ENCODE measurements around the gene INF2. TPM values are rescaled to one million over a fixed set of nuclear protein-coding genes. Genes with fewer than 3 reads are reported as not detected.

Gene INF2
- total and polyA plus RNA-seq, 2 donors (not counting 3 experiments of a cell fraction or from before 2014, with no cell fraction given): 55.3 to 124 TPM

DNA sequence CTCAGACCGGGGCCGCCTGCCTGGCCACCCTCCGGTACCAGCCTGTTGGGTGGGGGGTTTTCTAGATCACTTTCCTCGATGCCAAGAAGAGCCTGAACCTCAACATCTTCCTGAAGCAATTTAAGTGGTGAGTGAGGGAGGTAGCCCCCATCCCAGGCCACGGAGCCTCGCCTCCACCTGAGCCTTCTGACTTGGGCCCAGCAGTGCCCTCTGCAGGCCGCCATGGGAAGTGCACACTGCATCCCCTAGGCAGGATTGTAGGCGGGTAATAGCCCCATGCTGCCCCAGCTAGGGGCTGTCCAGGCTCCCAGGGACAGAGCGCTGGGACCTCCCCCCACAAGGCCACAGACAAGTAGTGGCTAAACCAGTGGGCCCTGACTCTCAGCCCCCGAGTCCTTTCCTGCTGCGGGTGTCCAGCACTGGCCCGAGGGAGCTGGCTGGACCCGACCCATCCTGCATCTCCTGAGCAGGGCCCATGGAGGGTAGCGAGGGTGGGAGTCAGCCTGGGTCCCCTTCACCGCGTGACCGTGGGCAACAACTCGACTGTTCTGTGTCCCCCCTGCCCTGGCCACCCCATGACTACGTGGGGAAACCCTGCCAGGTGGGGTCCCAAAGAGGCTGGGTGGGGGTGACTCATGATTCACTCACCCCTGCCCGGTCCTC is 19.3 kb downstream of the INF2 start:
- no peaks in the 10 kb centered on the region for H4K20me1 ChIP-seq (replicated peaks; ENCODE audit: control insufficient read depth, extremely low read depth, insufficient read depth, low read length)
- no peak overlapping the region for H2AFZ ChIP-seq (ENCODE audit: low read depth, low read length)
- no TSS peak for BruUV-seq (replicated peaks)
- no peak overlapping the region for H3K4me2 ChIP-seq (ENCODE audit: insufficient read depth, low read length)
- H3K4me1 ChIP-seq (ENCODE audit: control insufficient read depth, extremely low read depth, insufficient read depth, low read length): no peaks in the 10 kb centered on the region
- H3K9me1 ChIP-seq (replicated peaks; ENCODE audit: control insufficient read depth, extremely low read depth, insufficient read depth, low read length): no peaks in the 10 kb centered on the region
- peaks cover 11 to 36% of the 10 kb centered on the region in 2 experiments for H3K36me3 ChIP-seq (ENCODE audit: control insufficient read depth in 2 of 2, extremely low read depth in 1 of 2, insufficient read depth in 2 of 2, low read length in 2 of 2)
- H3K27ac ChIP-seq (ENCODE audit: insufficient read depth, low read depth, low read length): no peak overlapping the region
- no peaks in the 10 kb centered on the region for H3K79me2 ChIP-seq (ENCODE audit: control insufficient read depth, insufficient read depth, low read length)
- intact Hi-C loops (cut with micrococcal nuclease): loop anchor here (1.0 kb wide), 2 partner anchors 43 to 58 kb away; no protein-coding TSS in a partner anchor
- no peak overlapping the region for H3K4me3 ChIP-seq (replicated peaks in 1 of 3; ENCODE audit: insufficient read depth in 1 of 3, low read depth in 1 of 3, low read length in 3 of 3)
- FAIRE-seq: peak; percentile 68
- no peaks in the 10 kb centered on the region for H3K27me3 ChIP-seq (ENCODE audit: control insufficient read depth in 2 of 2, insufficient read depth in 2 of 2, low read length in 2 of 2)
- ChIA-PET CTCF (interaction anchor here (0.7 to 2.0 kb wide), 15 partner anchors 11 to 61 kb away, joined by 3 to 30 read pairs (median 4); no protein-coding TSS in a partner anchor), POLR2A (no interaction called here)
- H3K9ac ChIP-seq (replicated peaks; ENCODE audit: extremely low read depth, insufficient read depth, low read length): no peak overlapping the region
- TF ChIP-seq POLR2AphosphoS5 (IDR thresholded peaks at IDR 0.05; ENCODE audit: insufficient read depth, low read depth, low read length): peak; percentile 9
- TF ChIP-seq JUN (IDR thresholded peaks at IDR 0.05; ENCODE audit: borderline replicate concordance, insufficient read depth, insufficient read length, low read depth): no peak
- TF ChIP-seq, protein P1, sequence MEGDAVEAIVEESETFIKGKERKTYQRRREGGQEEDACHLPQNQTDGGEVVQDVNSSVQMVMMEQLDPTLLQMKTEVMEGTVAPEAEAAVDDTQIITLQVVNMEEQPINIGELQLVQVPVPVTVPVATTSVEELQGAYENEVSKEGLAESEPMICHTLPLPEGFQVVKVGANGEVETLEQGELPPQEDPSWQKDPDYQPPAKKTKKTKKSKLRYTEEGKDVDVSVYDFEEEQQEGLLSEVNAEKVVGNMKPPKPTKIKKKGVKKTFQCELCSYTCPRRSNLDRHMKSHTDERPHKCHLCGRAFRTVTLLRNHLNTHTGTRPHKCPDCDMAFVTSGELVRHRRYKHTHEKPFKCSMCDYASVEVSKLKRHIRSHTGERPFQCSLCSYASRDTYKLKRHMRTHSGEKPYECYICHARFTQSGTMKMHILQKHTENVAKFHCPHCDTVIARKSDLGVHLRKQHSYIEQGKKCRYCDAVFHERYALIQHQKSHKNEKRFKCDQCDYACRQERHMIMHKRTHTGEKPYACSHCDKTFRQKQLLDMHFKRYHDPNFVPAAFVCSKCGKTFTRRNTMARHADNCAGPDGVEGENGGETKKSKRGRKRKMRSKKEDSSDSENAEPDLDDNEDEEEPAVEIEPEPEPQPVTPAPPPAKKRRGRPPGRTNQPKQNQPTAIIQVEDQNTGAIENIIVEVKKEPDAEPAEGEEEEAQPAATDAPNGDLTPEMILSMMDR (IDR thresholded peaks at IDR 0.05; ENCODE audit: extremely low read depth in 1 of 2, insufficient read depth in 1 of 2, low read depth in 1 of 2, low read length in 2 of 2): peak; percentile 97 to 98
- TF ChIP-seq GATA2 (IDR thresholded peaks at IDR 0.05; ENCODE audit: insufficient read depth, insufficient read length, low read depth, low read length): no peak
- TF ChIP-seq EZH2 (IDR thresholded peaks at IDR 0.05; ENCODE audit: borderline replicate concordance, low read depth, low read length, severe bottlenecking): no peak
- TF ChIP-seq MYC (IDR thresholded peaks at IDR 0.05; ENCODE audit: low read depth, low read length): no peak
- dilution Hi-C loops (cut with MboI; ENCODE audit: extremely low pct_ligation_motif_present, low sequenced_read_pairs): no loop called here
- no peaks in the 10 kb centered on the region for H3K9me3 ChIP-seq (replicated peaks; ENCODE audit: control insufficient read depth, insufficient read depth, low read length)
- DNase-seq (ENCODE audit: low read depth, low spot score): peak; percentile 61

Data from endothelial cell of umbilical vein (primary cell).